K562 (cell line): ENCODE results near the gene SEC14L2. TPM values are rescaled to one million over a fixed set of nuclear protein-coding genes. Genes with fewer than 3 reads are reported as not detected.

Experiments
- DIDO1 ChIP-seq: fragments of 450-650 bp; IDR thresholded peaks from 2 replicates; pipeline ENCODE4 v1.6.1; 2016; ENCODE audit warnings: low read depth, missing biosample characterization, missing genetic modification characterization
- E2F8 ChIP-seq: fragments of 450-650 bp; IDR thresholded peaks from 2 replicates; pipeline ENCODE4 v1.7.1; 2018; ENCODE audit warnings: mild to moderate bottlenecking, low read depth; ENCODE audit not compliant: partially characterized antibody
- ESRRB ChIP-seq: fragments of 250-450 bp; sonication (Bioruptor Pico); IDR thresholded peaks from 2 replicates; pipeline ENCODE4 v1.5.0; 2020; ENCODE audit warnings: mild to moderate bottlenecking, moderate library complexity, borderline replicate concordance
- MECOM ChIP-seq: fragments of 250-450 bp; sonication (Bioruptor Pico); IDR thresholded peaks from 2 replicates; pipeline ENCODE4 v1.8.0; 2022; ENCODE audit warnings: inconsistent platforms
- MLLT1 ChIP-seq, 2 experiments: fragments of 450-650 bp; IDR thresholded peaks; 2 replicates each; pipeline ENCODE4 v1.6.1; 2016
- PHTF2 ChIP-seq: fragments of 250-450 bp; sonication (Bioruptor Pico); IDR thresholded peaks from 2 replicates; pipeline ENCODE4 v1.5.0; 2021; ENCODE audit warnings: mild to moderate bottlenecking
- RHOXF2B ChIP-seq: fragments of 250-450 bp; sonication (Bioruptor Pico); conservative IDR thresholded peaks from 2 replicates; pipeline ENCODE4 v1.5.1; 2021
- SIN3B ChIP-seq: fragments of 450-650 bp; IDR thresholded peaks from 2 replicates; pipeline ENCODE4 v1.6.1; 2017; ENCODE audit warnings: low read depth, mild to moderate bottlenecking, moderate library complexity
- TOE1 ChIP-seq, 2 experiments: fragments of 450-650 bp in 1 of 2; sonication (generic) in 1 of 2; formaldehyde crosslinking in 1 of 2; IDR thresholded peaks; 2 replicates each; pipeline versions ENCODE4 v1.7.1 to v1.8.0; 2016 to 2022; ENCODE audit warnings: borderline replicate concordance in 2 of 2, mild to moderate bottlenecking in 2 of 2, antibody characterized with exemption in 1 of 2, inconsistent platforms in 1 of 2, low read depth in 1 of 2, missing genetic modification reagents in 1 of 2, moderate library complexity in 1 of 2
- TRIM25 ChIP-seq: fragments of 450-650 bp; IDR thresholded peaks from 2 replicates; pipeline ENCODE4 v1.7.0; 2016; ENCODE audit warnings: borderline replicate concordance
- USF2 ChIP-seq: sonication (generic); formaldehyde crosslinking; IDR thresholded peaks from 2 replicates; pipeline ENCODE4 v1.5.0; 2020; ENCODE audit warnings: missing genetic modification reagents
- ZBTB9 ChIP-seq: fragments of 450-650 bp; formaldehyde crosslinking; IDR thresholded peaks from 2 replicates; pipeline ENCODE4 v1.4.0; 2020; ENCODE audit warnings: mild to moderate bottlenecking, moderate library complexity
- ZC3H8 ChIP-seq: fragments of 450-650 bp; IDR thresholded peaks from 2 replicates; pipeline ENCODE4 v1.6.1; 2017
- ZNF224 ChIP-seq: sonication (generic); formaldehyde crosslinking; IDR thresholded peaks from 2 replicates; pipeline ENCODE4 v1.8.0; 2022; ENCODE audit warnings: mild to moderate bottlenecking, missing genetic modification reagents
- ZNF24 ChIP-seq: fragments of 450-650 bp; IDR thresholded peaks from 2 replicates; pipeline ENCODE4 v1.6.1; 2016
- ZNF785 ChIP-seq: fragments of 250-450 bp; sonication (Bioruptor Pico); IDR thresholded peaks from 2 replicates; pipeline ENCODE4 v1.4.0; 2020; ENCODE audit warnings: mild to moderate bottlenecking
- polyA plus RNA-seq, 8 experiments: library from polyadenylated mRNA; depleted of rRNA in 4 of 8; stranded (reverse) in 5 of 8; unstranded in 3 of 8; fragments of >200 nt; fragmentation: Nextera tagmentation in 2 of 8; fragmentation: Illumina TruSeq in 1 of 8; extraction: Ambion mirVana in 2 of 8; extraction: Trizol in 1 of 8; gene quantifications; 2 replicates each; pipeline versions ENCODE4 v1.2.1 to v1.2.3, GENCODE V29; 2011 to 2014; ENCODE audit warnings: inconsistent platforms in 1 of 8, missing spikeins in 1 of 8
- total RNA-seq, 7 experiments: library from RNA; depleted of rRNA in 6 of 7; stranded (reverse); fragments of >200 nt in 6 of 7; fragmentation: Illumina TruSeq in 2 of 7; extraction: Trizol in 2 of 7; gene quantifications; 2 replicates each; pipeline versions ENCODE4 v1.2.1 to v1.2.3, GENCODE V29; 2011 to 2021; ENCODE audit warnings: low replicate concordance in 1 of 7

The SEC14L2 gene
- total and polyA plus RNA-seq, 9 of the 15 experiments (the other 6 are each of a cell fraction or from before 2014, with no cell fraction given), result 0.03 to 0.17 (median 0.10) TPM

GRCh38 chr22:30423959-30424533, 27.2 kb downstream of the SEC14L2 start (continued):
- TF ChIP-seq E2F8 (no peak), ZNF785 (no peak), MLLT1 (IDR thresholded peaks at IDR 0.05) (no peak), DIDO1 (tag) (no peak), ZBTB9 (no peak), TOE1 (IDR thresholded peaks at IDR 0.05; ENCODE audit: borderline replicate concordance) (peak; percentile 98), TOE1 (CRISPR knock-in tag; IDR thresholded peaks at IDR 0.05; ENCODE audit: borderline replicate concordance, low read depth) (no peak), ZNF24 (peak; percentile 73; the same call in 1 of the 2 replicates), RHOXF2B (no peak), SIN3B (no peak), ZNF224 (no peak), MECOM (CRISPR knock-in tag) (no peak), ESRRB (CRISPR knock-in tag) (no peak), TRIM25 (no peak), ZC3H8 (no peak), PHTF2 (CRISPR knock-in tag) (no peak), USF2 (CRISPR knock-in tag) (peak; percentile 92)
